Heart left ventricle (tissue), 16 donors: Measurements from ENCODE around the gene PDZD7. TPM values are rescaled to one million over a fixed set of nuclear protein-coding genes. Genes with fewer than 3 reads are reported as not detected.

Experiments
- ATAC-seq, 4 donors: fragments of 200-7000 bp; cut with Tn5 transposase; one replicate each; pipeline ENCODE4 v1.9.1; 2020 to 2022; ENCODE audit warnings: moderate library complexity in 4 of 4, mild to moderate bottlenecking in 3 of 4, moderate number of reproducible peaks in 1 of 4
- DNase-seq, 5 donors: peaks; one replicate each; pipeline ENCODE4 v3.0.0-alpha.2; 2020
- H3K27ac ChIP-seq, 12 donors: fragments of 200-600 bp; sonication (generic) in 4 of 12; one replicate each; pipeline versions ENCODE4 v1.5.0 to v1.8.0; 2016 to 2022; ENCODE audit warnings: mild to moderate bottlenecking in 2 of 12
- H3K27me3 ChIP-seq, 9 donors: fragments of 200-600 bp; sonication (generic) in 2 of 9; one replicate each; pipeline versions ENCODE4 v1.5.1 to v1.8.0; 2016 to 2022; ENCODE audit warnings: mild to moderate bottlenecking in 3 of 9
- H3K36me3 ChIP-seq, 9 donors: fragments of 200-600 bp; sonication (generic) in 2 of 9; one replicate each; pipeline versions ENCODE4 v1.5.0 to v1.8.0; 2018 to 2022; ENCODE audit warnings: mild to moderate bottlenecking in 2 of 9
- H3K4me1 ChIP-seq, 12 donors: fragments of 200-600 bp; sonication (generic) in 4 of 12; one replicate each; pipeline versions ENCODE4 v1.5.0 to v1.8.0; 2016 to 2022; ENCODE audit warnings: mild to moderate bottlenecking in 3 of 12
- H3K4me3 ChIP-seq, 12 donors: fragments of 200-600 bp; sonication (generic) in 4 of 12; one replicate each; pipeline versions ENCODE4 v1.5.0 to v1.8.0; 2017 to 2022; ENCODE audit warnings: mild to moderate bottlenecking in 9 of 12, moderate library complexity in 4 of 12
- H3K9me3 ChIP-seq, 12 donors: fragments of 200-600 bp; sonication (generic) in 4 of 12; one replicate each; pipeline versions ENCODE4 v1.5.0 to v1.8.0; 2016 to 2022; ENCODE audit warnings: mild to moderate bottlenecking in 1 of 12
- CTCF ChIP-seq, 12 donors: fragments of 200-600 bp; sonication (generic) in 4 of 12; IDR thresholded peaks; one replicate each; pipeline versions ENCODE4 v1.5.0 to v1.8.0; 2018 to 2022; ENCODE audit warnings: antibody characterized with exemption in 12 of 12, mild to moderate bottlenecking in 5 of 12
- POLR2A ChIP-seq, 2 donors: fragments of 450-650 bp; IDR thresholded peaks; one replicate each; pipeline ENCODE4 v1.6.1; 2017; ENCODE audit warnings: antibody characterized with exemption in 2 of 2, mild to moderate bottlenecking in 2 of 2, moderate library complexity in 2 of 2
- WGBS, 4 donors: extraction: QIAGEN DNeasy Blood & Tissue Kit in 2 of 4; methylation state at CpG; one replicate each; pipeline versions ENCODE4 v1.1.5 to v1.1.7; 2013 to 2018; 5-methylcytosine and 5-hydroxymethylcytosine counted together
- intact Hi-C, 10 donors: fragments of 100-400 bp; cut with DNase I; formaldehyde crosslinking; loops; one replicate each; pipeline versions ENCODE4 v1.11.1 to v1.14.2; 2022
- microRNA counts, 2 donors: library from miRNA; unstranded; fragments of <30 nt; microRNA quantifications; one replicate each; lab custom pipeline; 2016
- microRNA-seq, 4 donors: library from miRNA; unstranded; fragments of <30 nt; microRNA quantifications; one replicate each; pipeline versions ENCODE4 to v1.2.0, GENCODE V29; 2017 to 2020
- polyA plus RNA-seq, 2 donors: library from polyadenylated mRNA; stranded (reverse); fragments of 200-250 nt; gene quantifications; one replicate each; pipeline ENCODE4 v1.2.3, GENCODE V29; 2013
- total RNA-seq, 9 donors: library from RNA; depleted of rRNA in 2 of 9; stranded (reverse); fragments of >200 nt in 2 of 9; fragmentation: NEBNext Ultra II Directional in 3 of 9; extraction: Animal tissue kit (Norgen Biotek cat#: 25700) in 3 of 9; gene quantifications; one replicate each; pipeline versions ENCODE4 v1.1.0 to v1.2.4, GENCODE V29; 2016 to 2023
- donor health status: ischemic (EF 13 %, LVEDD 7.1; RV severe dilation, severe dysfunction).
- donor health status: healthy with polysubstance abuse.
- donor health status: DM: no; HTN: yes; CAD: no.
- donor health status: DM: no; HTN: no; CAD: no.
- donor health status: ischemic (EF 25% LVEDD 6.9; RV normal size, moderate dysfunction).
- donor health status: ischemic (EF 25% LVEDD 5.7; RV mildly dilated, moderate dysfunction).
- donor health status: healthy.
- donor health status: DM: yes; HTN: yes; CAD: no.
- donor health status: ischemic (EF 35%, LVEDD 5.7; RV mildly dilated, moderate dysfunction).
- donor health status: nonischemic (EF 11% LVEDD 7.7; RV severe dilation, severe dysfunction).
- donor health status: DM: yes; HTN: yes; CAD: no.
- donor health status: PGD.
- donor health status: ischemic (EF 29% LVEDD 5.4; RV normal size, mild dysfunction).
- donor health status: nonischemic (EF 23%, LVEDD 6.1; RV moderate dilation, normal function).

PDZD7 gene
- total and polyA plus RNA-seq, 11 donors, result 0.09 to 0.97 (median 0.30) TPM; not detected in 1

- H3K27ac ChIP-seq, result no peak overlapping the region
- TF ChIP-seq CTCF (IDR thresholded peaks at IDR 0.05) (no peak), POLR2A (IDR thresholded peaks at IDR 0.05) (no peak)
- H3K4me3 ChIP-seq, result no peak overlapping the region
- intact Hi-C loops, result no loop called here
- peaks cover 0 to 5% (median 0%) of the 10 kb centered on the region in 9 donors for H3K27me3 ChIP-seq
- no peak for DNase-seq
- no peaks in the 10 kb centered on the region for H3K9me3 ChIP-seq
- 53 to 68% (median 59%) methylated on average over 5 of the region's 5 CpGs for WGBS, 4 donors
- ATAC-seq, result no peak
- peaks cover 0 to 61% (median 54%) of the 10 kb centered on the region in 9 donors for H3K36me3 ChIP-seq
- peaks cover 0 to 17% (median 14%) of the 10 kb centered on the region in 12 donors for H3K4me1 ChIP-seq
Observed at GRCh38 chr10:100965820-100966219, 65.1 kb downstream of the PDZD7 start.

- intact Hi-C loops, result no loop called here
- Histone ChIP-seq H3K4me3 (no peak overlapping the region), H3K27me3 (no peaks in the 10 kb centered on the region), H3K9me3 (no peaks in the 10 kb centered on the region), H3K36me3 (peaks cover 0 to 81% (median 74%) of the 10 kb centered on the region in 9 donors), H3K27ac (no peak overlapping the region), H3K4me1 (peaks cover 0 to 8% (median 4%) of the 10 kb centered on the region in 12 donors)
- TF ChIP-seq CTCF (IDR thresholded peaks at IDR 0.05) (no peak), POLR2A (IDR thresholded peaks at IDR 0.05) (no peak)
- DNase-seq (no peak), ATAC-seq (no peak)
- WGBS, 4 donors, result 87 to 100% (median 93%) methylated on average over 1 of the region's 1 CpG
Observed at GRCh38 chr10:100963826-100964225, 67.1 kb downstream of the PDZD7 start.

- H3K27me3 ChIP-seq, result no peaks in the 10 kb centered on the region
- H3K36me3 ChIP-seq, result peaks cover 0 to 94% (median 87%) of the 10 kb centered on the region in 9 donors
- whole genome bisulfite sequencing, 4 donors, result 84 to 88% (median 85%) methylated on average over 4 of the region's 4 CpGs
- DNase-seq (no peak), ATAC-seq (no peak)
- H3K4me3 ChIP-seq, result no peak overlapping the region
- TF ChIP-seq POLR2A (IDR thresholded peaks at IDR 0.05), result no peak
- H3K9me3 ChIP-seq, result no peaks in the 10 kb centered on the region
- no peak overlapping the region for H3K27ac ChIP-seq
- intact Hi-C loops, result no loop called here
- H3K4me1 ChIP-seq, result no peaks in the 10 kb centered on the region
Observed at GRCh38 chr10:100962351-100963080, 68.4 kb downstream of the PDZD7 start.

- DNase-seq (no peak), ATAC-seq (no peak)
- Histone ChIP-seq H3K27me3 (no peaks in the 10 kb centered on the region), H3K36me3 (peaks cover 0 to 100% (median 96%) of the 10 kb centered on the region in 9 donors), H3K9me3 (no peaks in the 10 kb centered on the region), H3K27ac (no peak overlapping the region), H3K4me3 (no peak overlapping the region), H3K4me1 (peaks cover 0 to 6% (median 0%) of the 10 kb centered on the region in 12 donors)
- TF ChIP-seq POLR2A (IDR thresholded peaks at IDR 0.05) (no peak), CTCF (IDR thresholded peaks at IDR 0.05) (no peak)
- intact Hi-C loops, result loop anchor here in 1 of 10 donors (2.0 kb wide), 1 partner anchor 19 kb away; no protein-coding TSS in a partner anchor
Observed at GRCh38 chr10:100960251-100960650, 70.7 kb downstream of the PDZD7 start.

MicroRNAs encoded within 50 kb of the gene (microRNA counts, 767-probe panel; counts per million panel counts)
- 0 to 71.6 counts per million in 2 donors for microRNA hsa-miR-608 (lab: Ali Mortazavi, UCI)

Small RNA genes within 50 kb of the gene (microRNA-seq; reads per million reads assigned to microRNA genes)
- gene MIR608, result 0 reads per million in 4 donors

Other genes with a start within 250 kb of the PDZD7 start
- gene SLF2, start 118.2 kb downstream of the PDZD7 start, total RNA-seq, result 10 to 100 TPM in 8 of 9 donors, 1 to 10 TPM in 1; 9.2 to 26.9 (median 17.9) TPM
- gene SLF2, start 118.2 kb downstream of the PDZD7 start, polyA plus RNA-seq, result 10 to 100 TPM in 1 of 2 donors, 1 to 10 TPM in 1; 7.5 to 11.0 TPM
- gene SEMA4G, start 61.6 kb downstream of the PDZD7 start, total RNA-seq, result 1 to 10 TPM in 5 of 9 donors, under 1 TPM in 4; 0.53 to 1.8 (median 1.1) TPM
- gene SEMA4G, start 61.6 kb downstream of the PDZD7 start, polyA plus RNA-seq, result under 1 TPM; 0.22 to 0.88 TPM
- gene MRPL43, start 43.6 kb downstream of the PDZD7 start, total RNA-seq, result 100 to 1,000 TPM in 1 of 9 donors, 10 to 100 TPM in 8; 44.8 to 108 (median 55.9) TPM
- gene MRPL43, start 43.6 kb downstream of the PDZD7 start, polyA plus RNA-seq, result 100 to 1,000 TPM in 1 of 2 donors, 10 to 100 TPM in 1; 82.2 to 113 TPM
- gene TWNK, start 43.6 kb downstream of the PDZD7 start, total RNA-seq, result 1 to 10 TPM; 4.7 to 7.6 (median 5.8) TPM
- gene TWNK, start 43.6 kb downstream of the PDZD7 start, polyA plus RNA-seq, result 1 to 10 TPM; 4.8 to 9.5 TPM
- gene LZTS2, start 31.3 kb downstream of the PDZD7 start, total RNA-seq, result 10 to 100 TPM; 33.7 to 93.0 (median 40.6) TPM
- gene LZTS2, start 31.3 kb downstream of the PDZD7 start, polyA plus RNA-seq, result 10 to 100 TPM; 45.5 to 61.9 TPM
- gene SFXN3, start 105 bp upstream of the PDZD7 start, total RNA-seq, result 10 to 100 TPM; 12.1 to 37.4 (median 17.8) TPM
- 10 to 100 TPM; 11.7 to 23.5 TPM for gene SFXN3, start 105 bp upstream of the PDZD7 start, polyA plus RNA-seq
- 10 to 100 TPM in 2 of 9 donors, 1 to 10 TPM in 7; 1.9 to 11.1 (median 6.1) TPM for gene KAZALD1, start 30.9 kb upstream of the PDZD7 start, total RNA-seq
- gene KAZALD1, start 30.9 kb upstream of the PDZD7 start, polyA plus RNA-seq, result 10 to 100 TPM in 1 of 2 donors, 1 to 10 TPM in 1; 10.0 to 10.6 TPM
- gene TLX1, start 100.2 kb upstream of the PDZD7 start, total RNA-seq, result under 1 TPM in 6 of 9 donors, not detected in 3; 0.15 to 0.94 (median 0.20) TPM
- under 1 TPM; 0.08 to 0.15 TPM for gene TLX1, start 100.2 kb upstream of the PDZD7 start, polyA plus RNA-seq
- gene LBX1, start 198.3 kb upstream of the PDZD7 start, total RNA-seq, result under 1 TPM in 1 of 9 donors, not detected in 8; 0.08 TPM
- gene LBX1, start 198.3 kb upstream of the PDZD7 start, polyA plus RNA-seq, result not detected